Gastrocnemius medialis (tissue), 4 donors: ENCODE data around the gene DHX34.

Experiments
- POLR2A ChIP-seq, 2 donors: fragments of 450-650 bp; IDR thresholded peaks; one replicate each; pipeline ENCODE4 v1.6.1; 2017; ENCODE audit warnings: antibody characterized with exemption in 2 of 2, mild to moderate bottlenecking in 2 of 2, moderate library complexity in 2 of 2
- TF ChIP-seq, protein P1 (sequence below), 5 experiments: fragments of 450-650 bp in 3 of 5; fragments of 200-600 bp in 2 of 5; sonication (generic) in 2 of 5; IDR thresholded peaks in 4 of 5; conservative IDR thresholded peaks in 1 of 5; 1 replicate in 4 of 5; 2 replicates in 1 of 5; pipeline ENCODE4 v1.5.1; 2016 to 2019; ENCODE audit warnings: antibody characterized with exemption in 5 of 5, mild to moderate bottlenecking in 3 of 5, moderate library complexity in 3 of 5

DNA sequence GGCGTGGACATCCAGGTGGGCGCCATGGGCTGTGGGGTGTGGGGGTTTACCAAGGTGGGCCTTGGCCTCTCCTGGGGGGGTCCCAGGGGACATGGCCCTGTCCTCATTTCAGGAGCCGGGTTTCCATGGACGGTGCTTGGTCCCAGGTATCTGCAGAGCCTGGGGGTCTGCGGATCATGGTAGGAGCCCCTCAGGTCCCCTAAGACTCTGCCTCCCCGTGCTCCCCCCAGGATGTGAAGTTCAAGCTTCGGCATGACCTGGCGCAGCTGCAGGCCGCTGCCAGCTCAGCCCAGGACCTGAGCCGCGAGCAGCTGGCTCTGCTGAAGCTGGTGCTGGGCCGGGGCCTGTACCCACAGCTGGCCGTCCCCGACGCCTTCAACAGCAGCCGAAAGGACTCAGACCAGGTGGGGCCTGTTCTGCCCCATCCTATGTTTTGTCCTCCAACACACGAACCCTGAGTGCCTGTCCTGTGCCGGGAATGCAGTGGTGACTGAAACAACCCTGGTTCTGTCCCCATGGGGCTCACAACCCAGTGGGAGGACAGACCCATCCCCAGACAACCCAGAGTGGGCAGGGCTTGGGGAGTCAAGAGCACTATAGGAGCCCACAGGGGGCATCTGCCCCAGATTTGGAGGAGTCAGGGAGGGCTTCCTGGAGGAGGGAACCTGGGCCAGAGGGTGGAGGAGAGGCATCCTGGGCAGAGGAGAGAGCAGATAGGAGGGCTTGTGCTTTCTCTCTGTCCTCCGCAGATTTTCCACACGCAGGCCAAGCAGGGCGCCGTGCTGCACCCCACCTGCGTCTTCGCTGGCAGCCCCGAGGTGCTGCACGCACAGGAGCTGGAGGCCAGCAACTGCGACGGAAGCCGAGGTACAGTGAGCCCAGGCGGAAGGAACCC lies 26.8 kb downstream of the DHX34 start:
- TF ChIP-seq, protein P1, sequence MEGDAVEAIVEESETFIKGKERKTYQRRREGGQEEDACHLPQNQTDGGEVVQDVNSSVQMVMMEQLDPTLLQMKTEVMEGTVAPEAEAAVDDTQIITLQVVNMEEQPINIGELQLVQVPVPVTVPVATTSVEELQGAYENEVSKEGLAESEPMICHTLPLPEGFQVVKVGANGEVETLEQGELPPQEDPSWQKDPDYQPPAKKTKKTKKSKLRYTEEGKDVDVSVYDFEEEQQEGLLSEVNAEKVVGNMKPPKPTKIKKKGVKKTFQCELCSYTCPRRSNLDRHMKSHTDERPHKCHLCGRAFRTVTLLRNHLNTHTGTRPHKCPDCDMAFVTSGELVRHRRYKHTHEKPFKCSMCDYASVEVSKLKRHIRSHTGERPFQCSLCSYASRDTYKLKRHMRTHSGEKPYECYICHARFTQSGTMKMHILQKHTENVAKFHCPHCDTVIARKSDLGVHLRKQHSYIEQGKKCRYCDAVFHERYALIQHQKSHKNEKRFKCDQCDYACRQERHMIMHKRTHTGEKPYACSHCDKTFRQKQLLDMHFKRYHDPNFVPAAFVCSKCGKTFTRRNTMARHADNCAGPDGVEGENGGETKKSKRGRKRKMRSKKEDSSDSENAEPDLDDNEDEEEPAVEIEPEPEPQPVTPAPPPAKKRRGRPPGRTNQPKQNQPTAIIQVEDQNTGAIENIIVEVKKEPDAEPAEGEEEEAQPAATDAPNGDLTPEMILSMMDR (IDR thresholded peaks at IDR 0.05 in 4 of 5, conservative IDR thresholded peaks at IDR 0.05 in 1 of 5) = no peak
- TF ChIP-seq POLR2A (IDR thresholded peaks at IDR 0.05) = no peak
